Mucosa of gallbladder (tissue), 1 donor: Measurements from ENCODE around the gene CDHR5. TPM values are rescaled to one million over a fixed set of nuclear protein-coding genes. Genes with fewer than 3 reads are reported as not detected.

ENCODE experiments used
- DNase-seq: peaks from one replicate; pipeline ENCODE4 v3.0.0-alpha.2; 2020; ENCODE audit warnings: low spot score
- total RNA-seq: library from RNA; stranded (reverse); gene quantifications from one replicate; pipeline ENCODE4 v1.2.1, GENCODE V29; 2021
- donor health status: DM: no; HTN: no; CAD: no.

CDHR5 gene
- total RNA-seq, 1 donor from 2014 or later, result 89.6 TPM

GRCh38 chr11:568306-569157, 56.2 kb downstream of the CDHR5 start:
- DNase-seq, result peak; percentile 94

DNA sequence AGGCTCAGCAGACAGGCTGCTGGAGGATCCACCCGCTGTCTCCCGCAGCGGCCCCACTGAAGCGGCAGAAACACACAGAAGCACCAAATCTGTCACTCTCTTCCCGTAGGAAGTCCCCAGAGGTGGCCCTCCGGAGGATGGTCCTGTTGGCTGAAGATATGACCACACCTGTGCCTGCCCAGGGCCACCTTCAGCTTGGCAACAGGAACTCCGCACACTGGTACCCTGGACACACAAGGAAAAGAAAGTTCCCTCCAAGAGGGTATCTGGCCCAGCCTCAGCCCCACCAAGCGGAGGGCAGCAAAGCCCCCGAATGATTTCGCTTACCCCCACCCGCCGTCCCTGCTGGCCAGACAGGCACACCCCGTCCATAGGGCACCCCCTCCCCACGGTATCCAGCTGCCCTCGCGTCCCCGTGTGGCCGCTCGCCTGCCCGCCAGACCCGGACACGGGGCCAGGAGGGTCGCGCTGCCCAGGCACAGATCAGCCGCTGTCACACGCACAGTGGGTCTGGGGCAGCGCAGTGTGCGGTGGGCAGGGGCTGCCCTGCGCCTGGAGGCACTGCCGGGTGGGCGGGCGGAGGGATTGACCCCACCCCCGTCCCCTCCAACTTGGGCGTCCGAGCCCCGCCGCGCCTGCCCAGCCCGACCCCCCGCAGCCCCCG, 57.0 kb downstream of the CDHR5 start:
- DNase-seq, result no peak

GRCh38 chr11:567011-567628, 57.6 kb downstream of the CDHR5 start:
- DNase-seq, result no peak

Other genes with a start within 250 kb of the CDHR5 start
- 70.8 TPM for gene PKP3, start 230.7 kb downstream of the CDHR5 start, total RNA-seq
- 152 TPM for gene SIGIRR, start 210.0 kb downstream of the CDHR5 start, total RNA-seq
- gene ANO9, start 182.9 kb downstream of the CDHR5 start, total RNA-seq, result 49.3 TPM
- 36.6 TPM for gene PTDSS2, start 174.7 kb downstream of the CDHR5 start, total RNA-seq
- gene RNH1, start 117.7 kb downstream of the CDHR5 start, total RNA-seq, result 156 TPM
- gene HRAS, start 89.4 kb downstream of the CDHR5 start, total RNA-seq, result 51.1 TPM
- gene LRRC56, start 87.4 kb downstream of the CDHR5 start, total RNA-seq, result 9.4 TPM
- 7.5 TPM for gene LMNTD2, start 64.2 kb downstream of the CDHR5 start, total RNA-seq
- gene RASSF7, start 64.0 kb downstream of the CDHR5 start, total RNA-seq, result 179 TPM
- 38.1 TPM for gene PHRF1, start 48.5 kb downstream of the CDHR5 start, total RNA-seq
- gene IRF7, start 9.0 kb downstream of the CDHR5 start, total RNA-seq, result 54.0 TPM
- gene SCT, start 2.2 kb upstream of the CDHR5 start, total RNA-seq, result not detected
- gene DRD4, start 12.3 kb upstream of the CDHR5 start, total RNA-seq, result 2.6 TPM
- 45.0 TPM for gene DEAF1, start 70.3 kb upstream of the CDHR5 start, total RNA-seq
- 52.0 TPM for gene TMEM80, start 70.9 kb upstream of the CDHR5 start, total RNA-seq
- gene EPS8L2, start 81.3 kb upstream of the CDHR5 start, total RNA-seq, result 228 TPM
- 176 TPM for gene TALDO1, start 122.5 kb upstream of the CDHR5 start, total RNA-seq
- 85.9 TPM for gene GATD1, start 152.5 kb upstream of the CDHR5 start, total RNA-seq
- 0.49 TPM for gene CEND1, start 165.1 kb upstream of the CDHR5 start, total RNA-seq
- 16.3 TPM for gene SLC25A22, start 173.3 kb upstream of the CDHR5 start, total RNA-seq
- gene PIDD1, start 180.3 kb upstream of the CDHR5 start, total RNA-seq, result 27.7 TPM
- 1,317 TPM for gene RPLP2, start 185.0 kb upstream of the CDHR5 start, total RNA-seq
- gene PNPLA2, start 194.0 kb upstream of the CDHR5 start, total RNA-seq, result 159 TPM
- 40.5 TPM for gene CRACR2B, start 203.0 kb upstream of the CDHR5 start, total RNA-seq
- 442 TPM for gene CD151, start 208.0 kb upstream of the CDHR5 start, total RNA-seq
- gene POLR2L, start 217.6 kb upstream of the CDHR5 start, total RNA-seq, result 108 TPM
- gene TSPAN4, start 217.9 kb upstream of the CDHR5 start, total RNA-seq, result 34.6 TPM